Panc1 (cell line): ENCODE measurements around the gene TIGD6. TPM values are rescaled to one million over a fixed set of nuclear protein-coding genes. Genes with fewer than 3 reads are reported as not detected.
"Not testable (repeated sequence)": the region's sequence is repeated elsewhere in the genome, so short reads cannot be mapped to it uniquely, and the experiment has no call there.

Source experiments
- ATAC-seq: fragments of 200-7000 bp; cut with Tn5 transposase; 2 replicates; pipeline ENCODE4 v1.9.1; 2020; ENCODE audit warnings: mild to moderate bottlenecking, moderate library complexity
- BruUV-seq: library from RNA; stranded (reverse); fragments of 400-500 nt; replicated peaks from 2 replicates; lab custom pipeline; 2021; lab: Mats Ljungman, UMichigan
- CTCF ChIA-PET: fragments of 300-600 bp; sonication (Branson Sonifier 250); formaldehyde crosslinking; loops from one replicate; lab custom pipeline; 2022; ENCODE audit warnings: antibody characterized with exemption; lab: Charles Lee
- POLR2A ChIA-PET: fragments of 300-600 bp; sonication (Branson Sonifier 250); formaldehyde crosslinking; loops from one replicate; lab custom pipeline; 2022; ENCODE audit warnings: antibody characterized with exemption; lab: Charles Lee
- DNase-seq: peaks from one replicate; pipeline ENCODE4 v3.0.0-alpha.2; 2010; ENCODE audit warnings: low read depth, low spot score
- H3K27ac ChIP-seq: 2 replicates; pipeline ENCODE4 v1.5.1; 2011; ENCODE audit warnings: mild to moderate bottlenecking, low read length, inconsistent platforms
- H3K27me3 ChIP-seq: fragments of 200-500 bp; sonication (Bioruptor generic); 2 replicates; pipeline ENCODE4 v1.6.0; 2014; ENCODE audit warnings: low read length, inconsistent platforms; ENCODE audit not compliant: control insufficient read depth, insufficient read depth
- H3K36me3 ChIP-seq: fragments of 200-500 bp; sonication (Bioruptor generic); 2 replicates; pipeline ENCODE4 v1.5.1; 2014; ENCODE audit warnings: inconsistent platforms, mild to moderate bottlenecking, low read length, moderate library complexity; ENCODE audit not compliant: control insufficient read depth, insufficient read depth
- H3K4me1 ChIP-seq: 2 replicates; pipeline ENCODE4 v1.5.1; 2011; ENCODE audit warnings: inconsistent platforms, mild to moderate bottlenecking, low read length, moderate library complexity; ENCODE audit not compliant: control insufficient read depth, insufficient read depth
- H3K4me3 ChIP-seq, 2 experiments: 2 replicates each; pipeline ENCODE4 v1.5.1; 2011 to 2012; ENCODE audit warnings: low read depth in 2 of 2, low read length in 2 of 2, mild to moderate bottlenecking in 2 of 2, inconsistent platforms in 1 of 2, moderate library complexity in 1 of 2
- H3K9me3 ChIP-seq: fragments of 200-500 bp; sonication (Bioruptor generic); 2 replicates; pipeline ENCODE4 v1.5.1; 2014; ENCODE audit warnings: low read depth, mild to moderate bottlenecking, inconsistent platforms, low read length, moderate library complexity; ENCODE audit not compliant: control insufficient read depth, insufficient read depth
- POLR2AphosphoS5 ChIP-seq: IDR thresholded peaks from 2 replicates; pipeline ENCODE4 v1.6.1; 2012; ENCODE audit warnings: mild to moderate bottlenecking, low read depth, low read length, moderate library complexity
- SIN3A ChIP-seq: IDR thresholded peaks from 2 replicates; pipeline ENCODE4 v1.6.1; 2012; ENCODE audit warnings: low read depth, mild to moderate bottlenecking, low read length, moderate library complexity, borderline replicate concordance; ENCODE audit not compliant: insufficient read depth
- TCF7L2 ChIP-seq: IDR thresholded peaks from 2 replicates; pipeline ENCODE4 v1.6.1; 2011; ENCODE audit warnings: mild to moderate bottlenecking, low read depth, low read length, inconsistent platforms
- in situ Hi-C: cut with HindIII; loops from 2 replicates; pipeline ENCODE4 v1.10.0; 2016; ENCODE audit warnings: low sequenced_read_pairs, low pct_unique_long_range_greater_than_20kb
- intact Hi-C: fragments of 100-400 bp; cut with micrococcal nuclease; formaldehyde crosslinking; loops from one replicate; pipeline ENCODE4 v1.10.0; 2022; ENCODE audit not compliant: unreplicated experiment
- total RNA-seq: library from RNA; stranded (reverse); gene quantifications from one replicate; pipeline ENCODE4 v1.2.1, GENCODE V29; 2021; ENCODE audit not compliant: unreplicated experiment
- TF ChIP-seq, protein P1 (sequence below): fragments of 450-650 bp; IDR thresholded peaks from 2 replicates; pipeline ENCODE4 v1.5.1; 2017; ENCODE audit warnings: mild to moderate bottlenecking
- TF ChIP-seq, protein P2 (sequence below), 2 experiments: IDR thresholded peaks; 2 replicates each; pipeline ENCODE4 v1.6.1; 2011 to 2012; ENCODE audit warnings: low read depth in 2 of 2, control low read depth in 1 of 2, low read length in 1 of 2, mild to moderate bottlenecking in 1 of 2, moderate library complexity in 1 of 2; ENCODE audit not compliant: insufficient read depth in 1 of 2

TIGD6 gene
- total RNA-seq, 1 experiment from 2014 or later, result 7.1 TPM

DNA sequence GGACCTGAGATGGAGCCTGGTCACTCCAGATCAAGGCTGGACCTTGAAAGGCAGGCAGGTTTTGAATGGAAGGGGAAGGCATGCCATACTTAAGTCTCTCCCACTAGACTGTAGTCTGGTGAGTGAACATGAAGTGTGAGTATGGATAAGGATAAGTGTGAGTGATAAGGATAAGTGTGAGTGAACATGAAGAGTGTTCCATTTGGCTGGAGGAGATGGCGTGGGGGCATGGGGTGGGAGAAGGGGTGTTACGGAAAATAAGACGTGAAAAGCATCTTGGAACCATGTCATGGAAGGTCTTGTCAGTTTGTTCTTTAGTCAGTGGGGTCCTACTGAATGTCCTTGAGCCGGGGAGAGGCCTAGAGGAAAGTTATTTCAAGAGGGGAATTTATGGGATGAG is 32.9 kb upstream of the TIGD6 start:
- ATAC-seq (no peak), DNase-seq (no peak)
- POLR2A ChIA-PET, result no interaction called here
- Histone ChIP-seq H3K27me3 (no peaks in the 10 kb centered on the region), H3K9me3 (no peaks in the 10 kb centered on the region), H3K4me1 (no peaks in the 10 kb centered on the region), H3K4me3 (no peak overlapping the region), H3K27ac (no peak overlapping the region), H3K36me3 (peaks cover 51% of the 10 kb centered on the region)
- in situ Hi-C loops, result no loop called here
- BruUV-seq, result no TSS peak
- TF ChIP-seq, protein P1, sequence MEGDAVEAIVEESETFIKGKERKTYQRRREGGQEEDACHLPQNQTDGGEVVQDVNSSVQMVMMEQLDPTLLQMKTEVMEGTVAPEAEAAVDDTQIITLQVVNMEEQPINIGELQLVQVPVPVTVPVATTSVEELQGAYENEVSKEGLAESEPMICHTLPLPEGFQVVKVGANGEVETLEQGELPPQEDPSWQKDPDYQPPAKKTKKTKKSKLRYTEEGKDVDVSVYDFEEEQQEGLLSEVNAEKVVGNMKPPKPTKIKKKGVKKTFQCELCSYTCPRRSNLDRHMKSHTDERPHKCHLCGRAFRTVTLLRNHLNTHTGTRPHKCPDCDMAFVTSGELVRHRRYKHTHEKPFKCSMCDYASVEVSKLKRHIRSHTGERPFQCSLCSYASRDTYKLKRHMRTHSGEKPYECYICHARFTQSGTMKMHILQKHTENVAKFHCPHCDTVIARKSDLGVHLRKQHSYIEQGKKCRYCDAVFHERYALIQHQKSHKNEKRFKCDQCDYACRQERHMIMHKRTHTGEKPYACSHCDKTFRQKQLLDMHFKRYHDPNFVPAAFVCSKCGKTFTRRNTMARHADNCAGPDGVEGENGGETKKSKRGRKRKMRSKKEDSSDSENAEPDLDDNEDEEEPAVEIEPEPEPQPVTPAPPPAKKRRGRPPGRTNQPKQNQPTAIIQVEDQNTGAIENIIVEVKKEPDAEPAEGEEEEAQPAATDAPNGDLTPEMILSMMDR, result no peak
- no peak for TF ChIP-seq POLR2AphosphoS5
- TF ChIP-seq, protein P2, sequence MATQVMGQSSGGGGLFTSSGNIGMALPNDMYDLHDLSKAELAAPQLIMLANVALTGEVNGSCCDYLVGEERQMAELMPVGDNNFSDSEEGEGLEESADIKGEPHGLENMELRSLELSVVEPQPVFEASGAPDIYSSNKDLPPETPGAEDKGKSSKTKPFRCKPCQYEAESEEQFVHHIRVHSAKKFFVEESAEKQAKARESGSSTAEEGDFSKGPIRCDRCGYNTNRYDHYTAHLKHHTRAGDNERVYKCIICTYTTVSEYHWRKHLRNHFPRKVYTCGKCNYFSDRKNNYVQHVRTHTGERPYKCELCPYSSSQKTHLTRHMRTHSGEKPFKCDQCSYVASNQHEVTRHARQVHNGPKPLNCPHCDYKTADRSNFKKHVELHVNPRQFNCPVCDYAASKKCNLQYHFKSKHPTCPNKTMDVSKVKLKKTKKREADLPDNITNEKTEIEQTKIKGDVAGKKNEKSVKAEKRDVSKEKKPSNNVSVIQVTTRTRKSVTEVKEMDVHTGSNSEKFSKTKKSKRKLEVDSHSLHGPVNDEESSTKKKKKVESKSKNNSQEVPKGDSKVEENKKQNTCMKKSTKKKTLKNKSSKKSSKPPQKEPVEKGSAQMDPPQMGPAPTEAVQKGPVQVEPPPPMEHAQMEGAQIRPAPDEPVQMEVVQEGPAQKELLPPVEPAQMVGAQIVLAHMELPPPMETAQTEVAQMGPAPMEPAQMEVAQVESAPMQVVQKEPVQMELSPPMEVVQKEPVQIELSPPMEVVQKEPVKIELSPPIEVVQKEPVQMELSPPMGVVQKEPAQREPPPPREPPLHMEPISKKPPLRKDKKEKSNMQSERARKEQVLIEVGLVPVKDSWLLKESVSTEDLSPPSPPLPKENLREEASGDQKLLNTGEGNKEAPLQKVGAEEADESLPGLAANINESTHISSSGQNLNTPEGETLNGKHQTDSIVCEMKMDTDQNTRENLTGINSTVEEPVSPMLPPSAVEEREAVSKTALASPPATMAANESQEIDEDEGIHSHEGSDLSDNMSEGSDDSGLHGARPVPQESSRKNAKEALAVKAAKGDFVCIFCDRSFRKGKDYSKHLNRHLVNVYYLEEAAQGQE (IDR thresholded peaks at IDR 0.05; ENCODE audit: insufficient read depth in 1 of 2, low read depth in 2 of 2, low read length in 1 of 2), result no peak
- no peak for TF ChIP-seq TCF7L2
- no peak for TF ChIP-seq SIN3A
- CTCF ChIA-PET, result no interaction called here
- intact Hi-C loops, result no loop called here

DNA sequence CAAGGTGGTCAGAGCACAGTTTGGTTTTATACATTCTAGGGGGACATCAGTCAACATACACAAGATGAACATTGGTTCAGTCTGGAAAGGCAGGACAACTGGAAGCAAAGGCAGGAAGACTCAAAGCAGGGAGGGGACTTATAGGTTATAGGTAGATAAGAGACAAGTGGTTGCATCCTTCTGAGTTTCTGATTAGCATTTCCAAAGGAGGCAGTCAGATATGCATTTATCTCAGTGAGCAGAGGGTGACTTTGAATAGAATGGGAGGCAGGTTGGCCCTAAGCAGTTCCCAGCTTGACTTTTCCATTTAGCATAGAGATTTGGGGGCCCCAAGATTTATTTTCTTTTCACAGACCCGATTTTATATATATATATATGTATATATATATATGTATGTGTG is 27.6 kb upstream of the TIGD6 start:
- ATAC-seq, intact Hi-C loops, POLR2A ChIA-PET, BruUV-seq, H3K4me1 ChIP-seq, CTCF ChIA-PET, H3K27me3 ChIP-seq, H3K4me3 ChIP-seq, DNase-seq, in situ Hi-C loops, H3K27ac ChIP-seq, H3K9me3 ChIP-seq: not testable (repeated sequence)
- peaks cover 46% of the 10 kb centered on the region for H3K36me3 ChIP-seq

DNA sequence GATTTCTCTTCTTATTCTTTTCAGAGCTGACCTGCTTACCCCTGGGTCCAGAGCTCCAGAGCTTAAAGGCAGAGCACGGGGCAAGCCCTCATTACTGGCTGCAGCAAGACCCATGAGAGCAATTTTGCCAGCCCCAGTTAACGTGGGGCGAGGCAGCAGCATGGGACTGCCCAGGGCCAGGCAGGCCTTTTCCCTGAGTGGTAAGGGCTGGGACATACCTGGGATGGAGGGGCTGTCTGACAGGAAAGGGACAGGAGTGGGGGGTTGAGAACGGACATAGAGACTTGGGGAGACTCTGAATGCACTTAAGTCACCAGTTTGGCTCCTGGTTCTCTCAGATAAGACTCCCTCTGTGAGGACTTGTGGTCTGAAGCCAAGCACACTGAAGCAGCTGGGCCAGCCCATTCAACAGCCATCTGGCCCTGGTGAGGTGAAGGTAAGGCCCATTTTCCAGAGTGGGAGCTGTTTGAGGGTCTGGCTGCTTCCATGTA is 26.3 kb upstream of the TIGD6 start:
- CTCF ChIA-PET, result no interaction called here
- TF ChIP-seq POLR2AphosphoS5 (no peak), SIN3A (no peak), TCF7L2 (no peak)
- TF ChIP-seq, protein P2 (IDR thresholded peaks at IDR 0.05; ENCODE audit: insufficient read depth in 1 of 2, low read depth in 2 of 2, low read length in 1 of 2), result no peak
- TF ChIP-seq, protein P1, result no peak
- no peak overlapping the region for H3K27ac ChIP-seq
- intact Hi-C loops, result no loop called here
- DNase-seq (no peak), ATAC-seq (no peak)
- BruUV-seq, result no TSS peak
- peaks cover 9% of the 10 kb centered on the region for H3K4me1 ChIP-seq
- no peak overlapping the region for H3K4me3 ChIP-seq
- POLR2A ChIA-PET, result no interaction called here
- in situ Hi-C loops, result no loop called here
- no peaks in the 10 kb centered on the region for H3K27me3 ChIP-seq
- H3K9me3 ChIP-seq, result no peaks in the 10 kb centered on the region
- peaks cover 42% of the 10 kb centered on the region for H3K36me3 ChIP-seq
